Sigmoid colon (tissue), 7 donors: ENCODE measurements around the gene PHGDH. TPM values are rescaled to one million over a fixed set of nuclear protein-coding genes. Genes with fewer than 3 reads are reported as not detected.

Source experiments
- DNase-seq: peaks from one replicate; pipeline ENCODE4 v3.0.0-alpha.2; 2019
- H3K27ac ChIP-seq, 4 donors: fragments of 200-600 bp; sonication (generic); one replicate each; pipeline ENCODE4 v1.5.1; 2016 to 2019; ENCODE audit warnings: mild to moderate bottlenecking in 1 of 4
- H3K27me3 ChIP-seq, 3 donors: fragments of 200-600 bp; sonication (generic); one replicate each; pipeline ENCODE4 v1.5.1; 2019; ENCODE audit warnings: mild to moderate bottlenecking in 1 of 3
- H3K36me3 ChIP-seq, 4 donors: fragments of 200-600 bp; sonication (generic); one replicate each; pipeline ENCODE4 v1.5.1; 2016 to 2019
- H3K4me1 ChIP-seq, 4 donors: fragments of 200-600 bp; sonication (generic); one replicate each; pipeline ENCODE4 v1.5.1; 2017 to 2019
- H3K4me3 ChIP-seq, 4 donors: fragments of 200-600 bp; sonication (generic); one replicate each; pipeline ENCODE4 v1.5.1; 2017 to 2019; ENCODE audit warnings: mild to moderate bottlenecking in 2 of 4, moderate library complexity in 1 of 4
- H3K9me3 ChIP-seq, 4 donors: fragments of 200-600 bp in 3 of 4; sonication (generic) in 3 of 4; one replicate each; pipeline versions ENCODE4 v1.5.1 to v1.6.1; 2013 to 2019
- EP300 ChIP-seq, 4 donors: sonication (generic); formaldehyde crosslinking; IDR thresholded peaks; one replicate each; pipeline ENCODE4 v1.6.1; 2017; ENCODE audit warnings: antibody characterized with exemption in 4 of 4
- POLR2A ChIP-seq, 2 donors: fragments of 450-650 bp; IDR thresholded peaks; one replicate each; pipeline ENCODE4 v1.6.1; 2016; ENCODE audit warnings: antibody characterized with exemption in 2 of 2, mild to moderate bottlenecking in 2 of 2, moderate library complexity in 2 of 2
- POLR2AphosphoS5 ChIP-seq, 4 donors: sonication (generic); formaldehyde crosslinking; IDR thresholded peaks; one replicate each; pipeline ENCODE4 v1.6.1; 2017; ENCODE audit warnings: antibody characterized with exemption in 4 of 4
- WGBS, 2 donors: extraction: QIAGEN DNeasy Blood & Tissue Kit; methylation state at CpG; one replicate each; pipeline ENCODE4 v1.1.7; 2013; 5-methylcytosine and 5-hydroxymethylcytosine counted together
- intact Hi-C: fragments of 100-400 bp; cut with DNase I; formaldehyde crosslinking; loops from one replicate; pipeline ENCODE4 v1.15.1; 2023
- polyA plus RNA-seq, 3 donors: library from polyadenylated mRNA; stranded (reverse); fragments of 200-250 nt; gene quantifications; one replicate each; pipeline ENCODE4 v1.2.3, GENCODE V29; 2013
- total RNA-seq, 4 donors: library from RNA; depleted of rRNA; stranded (reverse); fragments of >200 nt; gene quantifications; one replicate each; pipeline ENCODE4 v1.1.0, GENCODE V29; 2016
- TF ChIP-seq, protein P1 (sequence below), 4 experiments: fragments of 450-650 bp in 3 of 4; fragments of 200-600 bp in 1 of 4; IDR thresholded peaks; one replicate each; pipeline ENCODE4 v1.5.1; 2016 to 2019; ENCODE audit warnings: antibody characterized with exemption in 4 of 4, mild to moderate bottlenecking in 3 of 4, moderate library complexity in 2 of 4
- donor health status: healthy with polysubstance abuse.
- donor health status: Bipolar disorder and iron deficiency.
- donor health status: healthy.

The PHGDH gene
- 10 to 100 TPM; 15.8 to 37.7 (median 26.0) TPM for total RNA-seq
- polyA plus RNA-seq, result 10 to 100 TPM in 1 of 3 donors, 1 to 10 TPM in 2; 3.9 to 27.1 (median 7.8) TPM

DNA sequence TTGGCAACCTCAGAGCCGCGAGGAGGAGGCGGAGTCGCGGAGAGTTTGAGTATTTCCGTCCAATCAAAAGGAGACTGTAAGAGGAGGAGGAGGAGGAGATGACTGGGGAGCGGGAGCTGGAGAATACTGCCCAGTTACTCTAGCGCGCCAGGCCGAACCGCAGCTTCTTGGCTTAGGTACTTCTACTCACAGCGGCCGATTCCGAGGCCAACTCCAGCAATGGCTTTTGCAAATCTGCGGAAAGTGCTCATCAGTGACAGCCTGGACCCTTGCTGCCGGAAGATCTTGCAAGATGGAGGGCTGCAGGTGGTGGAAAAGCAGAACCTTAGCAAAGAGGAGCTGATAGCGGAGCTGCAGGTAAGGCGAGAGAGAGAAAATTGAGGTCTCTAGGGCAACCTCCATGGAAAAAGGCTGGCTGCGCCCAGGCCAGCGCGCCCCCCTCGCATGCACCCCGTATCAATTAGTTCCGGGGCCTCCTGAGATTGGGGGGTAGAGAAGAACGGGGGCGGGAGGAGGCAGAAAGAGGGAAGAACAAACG lies at the start of gene PHGDH:
Gene PHGDH, plus strand, starts transcription at position 131 of the 538 bp plus-strand sequence. Its CDS starts 89 bp downstream, at position 220.
- no peaks in the 10 kb centered on the region for H3K27me3 ChIP-seq
- TF ChIP-seq, protein P1, sequence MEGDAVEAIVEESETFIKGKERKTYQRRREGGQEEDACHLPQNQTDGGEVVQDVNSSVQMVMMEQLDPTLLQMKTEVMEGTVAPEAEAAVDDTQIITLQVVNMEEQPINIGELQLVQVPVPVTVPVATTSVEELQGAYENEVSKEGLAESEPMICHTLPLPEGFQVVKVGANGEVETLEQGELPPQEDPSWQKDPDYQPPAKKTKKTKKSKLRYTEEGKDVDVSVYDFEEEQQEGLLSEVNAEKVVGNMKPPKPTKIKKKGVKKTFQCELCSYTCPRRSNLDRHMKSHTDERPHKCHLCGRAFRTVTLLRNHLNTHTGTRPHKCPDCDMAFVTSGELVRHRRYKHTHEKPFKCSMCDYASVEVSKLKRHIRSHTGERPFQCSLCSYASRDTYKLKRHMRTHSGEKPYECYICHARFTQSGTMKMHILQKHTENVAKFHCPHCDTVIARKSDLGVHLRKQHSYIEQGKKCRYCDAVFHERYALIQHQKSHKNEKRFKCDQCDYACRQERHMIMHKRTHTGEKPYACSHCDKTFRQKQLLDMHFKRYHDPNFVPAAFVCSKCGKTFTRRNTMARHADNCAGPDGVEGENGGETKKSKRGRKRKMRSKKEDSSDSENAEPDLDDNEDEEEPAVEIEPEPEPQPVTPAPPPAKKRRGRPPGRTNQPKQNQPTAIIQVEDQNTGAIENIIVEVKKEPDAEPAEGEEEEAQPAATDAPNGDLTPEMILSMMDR (IDR thresholded peaks at IDR 0.05), result no peak
- TF ChIP-seq EP300 (IDR thresholded peaks at IDR 0.05) (no peak), POLR2A (IDR thresholded peaks at IDR 0.05) (peak; percentile 26 to 56), POLR2AphosphoS5 (IDR thresholded peaks at IDR 0.05) (peak; percentile 64 to 86 (median 78))
- peak within 1 kb of the TSS; percentile 53 to 72 (median 67) for H3K4me3 ChIP-seq
- H3K9me3 ChIP-seq, result no peaks in the 10 kb centered on the region
- 1% methylated on average over 27 of the region's 27 CpGs for WGBS, 2 donors
- peak; percentile 87 for DNase-seq
- intact Hi-C loops, result loop anchor here (2.0 to 5.0 kb wide), 2 partner anchors 37 to 385 kb away; no protein-coding TSS in a partner anchor
- no peaks in the 10 kb centered on the region for H3K36me3 ChIP-seq
- H3K4me1 ChIP-seq, result peaks cover 0 to 30% (median 19%) of the 10 kb centered on the region in 4 donors
- H3K27ac ChIP-seq, result peak within 1 kb of the TSS; percentile 78 to 89 (median 82)

DNA sequence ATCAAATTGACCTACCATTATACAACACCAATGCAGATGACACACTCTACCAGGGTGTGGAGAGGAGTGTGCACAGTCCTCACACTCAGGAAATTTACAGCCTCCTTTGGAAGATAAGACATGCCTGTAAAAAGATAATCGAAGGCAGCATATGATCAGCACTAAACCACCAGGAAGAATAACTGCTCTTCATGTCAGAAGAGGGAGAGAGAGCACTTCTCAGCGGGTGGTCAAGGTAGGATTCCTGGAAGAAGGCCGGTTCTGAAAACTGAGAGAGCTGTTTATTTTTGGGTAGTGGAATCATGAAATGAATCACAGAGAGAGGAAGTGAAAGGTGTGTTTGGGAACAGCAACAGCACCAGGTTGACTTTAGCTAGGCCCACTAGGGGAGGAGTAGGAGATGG lies 49.7 kb upstream of the PHGDH start:
- H3K27ac ChIP-seq, result no peak overlapping the region
- no peak for TF ChIP-seq POLR2A (IDR thresholded peaks at IDR 0.05)
- TF ChIP-seq POLR2AphosphoS5 (IDR thresholded peaks at IDR 0.05), result no peak
- intact Hi-C loops, result no loop called here
- no peaks in the 10 kb centered on the region for H3K36me3 ChIP-seq
- H3K27me3 ChIP-seq, result no peaks in the 10 kb centered on the region
- H3K4me3 ChIP-seq, result no peak overlapping the region
- no peaks in the 10 kb centered on the region for H3K9me3 ChIP-seq
- DNase-seq, result no peak
- peaks cover 0 to 6% (median 1%) of the 10 kb centered on the region in 4 donors for H3K4me1 ChIP-seq
- 14 to 60% methylated on average over 3 of the region's 3 CpGs for WGBS, 2 donors

DNA sequence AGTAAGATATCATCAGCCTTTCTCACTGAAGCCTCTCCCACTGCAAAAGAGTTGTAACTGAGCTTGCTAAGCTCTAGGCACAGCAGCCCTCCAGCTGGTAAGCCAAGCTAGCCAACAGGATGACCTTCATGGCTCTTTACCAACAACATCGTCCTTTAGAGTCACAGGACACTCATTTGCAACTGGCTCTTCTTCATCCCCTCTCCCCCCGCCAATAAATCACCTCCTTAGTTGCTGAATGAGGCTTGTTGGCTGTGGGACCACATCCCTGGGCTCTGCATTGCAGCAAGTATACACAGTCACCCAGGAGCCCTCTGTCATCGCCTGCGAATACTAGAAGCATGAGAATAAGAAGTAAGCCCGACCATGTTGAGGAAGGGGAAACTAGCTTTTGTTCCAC lies 47.7 kb upstream of the PHGDH start:
- no peak for DNase-seq
- H3K4me1 ChIP-seq, result peaks cover 0 to 6% (median 1%) of the 10 kb centered on the region in 4 donors
- H3K36me3 ChIP-seq, result no peaks in the 10 kb centered on the region
- TF ChIP-seq POLR2AphosphoS5 (IDR thresholded peaks at IDR 0.05), result no peak
- no peaks in the 10 kb centered on the region for H3K27me3 ChIP-seq
- no peak overlapping the region for H3K4me3 ChIP-seq
- 81 to 91% methylated on average over 5 of the region's 5 CpGs for WGBS, 2 donors
- intact Hi-C loops, result no loop called here
- no peak overlapping the region for H3K27ac ChIP-seq
- no peaks in the 10 kb centered on the region for H3K9me3 ChIP-seq

DNA sequence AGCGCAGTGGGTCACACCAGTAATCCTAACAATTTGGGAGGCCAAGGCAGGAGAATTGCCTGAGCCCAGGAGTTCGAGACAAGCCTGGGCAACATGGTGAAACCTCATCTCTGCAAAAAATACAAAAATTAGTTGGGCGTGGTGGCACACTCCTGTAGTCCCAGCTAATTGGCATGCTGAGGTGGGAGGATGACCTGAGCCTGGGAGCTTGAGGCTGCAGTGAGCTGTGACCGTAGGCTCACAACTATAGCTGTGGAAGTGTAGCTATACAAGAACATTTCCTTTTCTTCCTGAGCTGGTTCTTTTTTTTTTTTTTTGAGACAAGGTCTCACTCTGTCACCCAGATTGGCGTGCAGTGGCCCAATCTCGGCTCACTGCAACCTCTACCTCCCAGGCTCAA lies 44.6 kb upstream of the PHGDH start:
- H3K4me3 ChIP-seq, result no peak overlapping the region
- TF ChIP-seq EP300 (IDR thresholded peaks at IDR 0.05), result no peak
- TF ChIP-seq POLR2A (IDR thresholded peaks at IDR 0.05), result no peak
- TF ChIP-seq POLR2AphosphoS5 (IDR thresholded peaks at IDR 0.05), result no peak
- TF ChIP-seq, protein P1 (IDR thresholded peaks at IDR 0.05), result no peak
- no peak for DNase-seq
- no peaks in the 10 kb centered on the region for H3K27me3 ChIP-seq
- H3K36me3 ChIP-seq, result no peaks in the 10 kb centered on the region
- no peaks in the 10 kb centered on the region for H3K9me3 ChIP-seq
- no peaks in the 10 kb centered on the region for H3K4me1 ChIP-seq
- 94% methylated on average over 6 of the region's 6 CpGs for WGBS, 2 donors
- intact Hi-C loops, result no loop called here
- H3K27ac ChIP-seq, result no peak overlapping the region

DNA sequence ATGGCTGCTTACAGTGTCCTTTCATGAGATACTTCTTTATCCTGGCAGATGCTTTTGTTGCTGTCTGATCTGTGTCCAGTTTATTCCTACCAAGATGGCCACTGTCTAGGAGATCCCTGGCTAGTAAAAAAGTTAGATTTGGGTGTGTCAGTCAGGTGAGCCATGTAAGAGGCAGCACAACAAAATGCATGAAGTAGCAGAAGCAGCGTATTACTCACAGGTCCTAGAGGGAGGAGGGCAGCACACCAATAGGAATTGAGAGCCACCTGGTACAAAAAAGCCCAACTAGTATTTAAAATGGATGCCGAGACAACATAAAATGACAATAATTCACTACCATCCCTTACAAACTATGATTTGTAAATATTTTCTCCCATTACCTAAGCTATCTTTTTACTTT lies 40.8 kb upstream of the PHGDH start:
- Histone ChIP-seq H3K9me3 (no peaks in the 10 kb centered on the region), H3K27me3 (no peaks in the 10 kb centered on the region), H3K27ac (no peak overlapping the region), H3K4me3 (no peak overlapping the region), H3K36me3 (no peaks in the 10 kb centered on the region), H3K4me1 (peaks cover 0 to 5% (median 0%) of the 10 kb centered on the region in 4 donors)
- TF ChIP-seq, protein P1 (IDR thresholded peaks at IDR 0.05), result no peak
- TF ChIP-seq POLR2AphosphoS5 (IDR thresholded peaks at IDR 0.05), result no peak
- TF ChIP-seq EP300 (IDR thresholded peaks at IDR 0.05), result no peak
- no peak for TF ChIP-seq POLR2A (IDR thresholded peaks at IDR 0.05)
- intact Hi-C loops, result no loop called here
- no peak for DNase-seq
- 91 to 95% methylated on average over 2 of the region's 2 CpGs for WGBS, 2 donors
